ENCODE data around the gene EXOC6B.

EXOC6B gene

GRCh38 chr2:72731116-72731515 is 94.7 kb downstream of the EXOC6B start:
- DNase-seq: no peak

- DNase-seq: no peak
These were observed 98.5 kb downstream of the EXOC6B start for GRCh38 chr2:72727356-72727755.

GRCh38 chr2:72723769-72724370 is 102.0 kb downstream of the EXOC6B start:
- DNase-seq: no peak

- DNase-seq: no peak
These were observed 103.3 kb downstream of the EXOC6B start for GRCh38 chr2:72722492-72723070.

GRCh38 chr2:72719416-72719815 is 106.4 kb downstream of the EXOC6B start:
- DNase-seq: no peak

- no peak for DNase-seq
These were observed 107.0 kb downstream of the EXOC6B start for GRCh38 chr2:72718876-72719275.

GRCh38 chr2:72716601-72717000 is 109.2 kb downstream of the EXOC6B start:
- no peak for DNase-seq

- no peak for DNase-seq
These were observed 112.0 kb downstream of the EXOC6B start for GRCh38 chr2:72713857-72714256.

- no peak for DNase-seq
These were observed 112.9 kb downstream of the EXOC6B start for GRCh38 chr2:72712977-72713376.

GRCh38 chr2:72712304-72712703 is 113.5 kb downstream of the EXOC6B start:
- DNase-seq: no peak

GRCh38 chr2:72710418-72711152 is 115.2 kb downstream of the EXOC6B start:
- no peak for DNase-seq

GRCh38 chr2:72708236-72708635 is 117.6 kb downstream of the EXOC6B start:
- no peak for DNase-seq

GRCh38 chr2:72698300-72698699 is 127.5 kb downstream of the EXOC6B start:
- no peak for DNase-seq

- no peak for DNase-seq
These were observed 129.3 kb downstream of the EXOC6B start for GRCh38 chr2:72696559-72696958.

- no peak for DNase-seq
These were observed 130.2 kb downstream of the EXOC6B start for GRCh38 chr2:72695676-72696075.

- DNase-seq: no peak
These were observed 130.9 kb downstream of the EXOC6B start for GRCh38 chr2:72694715-72695496.

- DNase-seq: no peak
These were observed 136.1 kb downstream of the EXOC6B start for GRCh38 chr2:72689579-72690195.

GRCh38 chr2:72685638-72686213 is 140.1 kb downstream of the EXOC6B start:
- no peak for DNase-seq

GRCh38 chr2:72682061-72682460 is 143.8 kb downstream of the EXOC6B start:
- DNase-seq: no peak

GRCh38 chr2:72681016-72681995 is 144.5 kb downstream of the EXOC6B start:
- no peak for DNase-seq

GRCh38 chr2:72678024-72678423 is 147.8 kb downstream of the EXOC6B start:
- DNase-seq: no peak

Measured in stimulated activated naive CD4-positive, alpha-beta T cell treated with Interleukin-2 at 50 U/mL for 16 hours (primary cell).